ENCODE data around the gene TLE2.

DNA sequence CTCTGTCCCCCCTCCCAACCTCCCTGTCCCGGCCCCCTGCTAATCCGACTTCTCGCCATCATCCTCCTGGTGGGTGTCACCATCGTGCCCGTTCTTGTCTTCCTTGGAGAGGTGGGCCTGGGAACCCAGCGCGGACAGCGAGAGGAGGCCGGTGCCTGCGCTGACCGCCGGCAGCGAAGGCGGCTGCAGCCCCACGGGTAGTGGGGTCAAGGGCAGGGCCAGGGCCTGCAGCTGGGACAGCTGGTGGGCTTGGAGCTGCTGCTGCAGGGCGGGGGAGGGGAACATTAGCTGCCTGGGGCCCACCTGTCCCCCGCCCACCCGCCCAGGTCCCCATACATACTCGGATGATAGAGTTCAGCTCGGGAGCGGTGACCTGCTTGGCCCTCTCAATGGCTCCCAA is 24.7 kb upstream of the TLE2 start:
- TF ChIP-seq MXI1 (IDR thresholded peaks at IDR 0.05; ENCODE audit: low read depth, low read length) (no peak), FOXM1 (IDR thresholded peaks at IDR 0.05; ENCODE audit: low read depth) (no peak), GABPA (IDR thresholded peaks at IDR 0.05; ENCODE audit: low read depth) (no peak), POLR2AphosphoS5 (IDR thresholded peaks at IDR 0.05; ENCODE audit: low read depth, low read length) (no peak), JUND (IDR thresholded peaks at IDR 0.05) (no peak), RFX5 (IDR thresholded peaks at IDR 0.05; ENCODE audit: low read length) (no peak), RXRA (IDR thresholded peaks at IDR 0.05; ENCODE audit: borderline replicate concordance, low read depth) (no peak), SMC3 (IDR thresholded peaks at IDR 0.05; ENCODE audit: low read depth, low read length) (no peak), RAD21 (IDR thresholded peaks at IDR 0.05; ENCODE audit: low read length) (no peak), EP300 (IDR thresholded peaks at IDR 0.05; ENCODE audit: borderline replicate concordance in 1 of 2, low read depth in 1 of 2, low read length in 1 of 2) (no peak), TAF1 (IDR thresholded peaks at IDR 0.05; ENCODE audit: borderline replicate concordance, low read depth, low read length) (no peak)
- TF ChIP-seq, protein P1, sequence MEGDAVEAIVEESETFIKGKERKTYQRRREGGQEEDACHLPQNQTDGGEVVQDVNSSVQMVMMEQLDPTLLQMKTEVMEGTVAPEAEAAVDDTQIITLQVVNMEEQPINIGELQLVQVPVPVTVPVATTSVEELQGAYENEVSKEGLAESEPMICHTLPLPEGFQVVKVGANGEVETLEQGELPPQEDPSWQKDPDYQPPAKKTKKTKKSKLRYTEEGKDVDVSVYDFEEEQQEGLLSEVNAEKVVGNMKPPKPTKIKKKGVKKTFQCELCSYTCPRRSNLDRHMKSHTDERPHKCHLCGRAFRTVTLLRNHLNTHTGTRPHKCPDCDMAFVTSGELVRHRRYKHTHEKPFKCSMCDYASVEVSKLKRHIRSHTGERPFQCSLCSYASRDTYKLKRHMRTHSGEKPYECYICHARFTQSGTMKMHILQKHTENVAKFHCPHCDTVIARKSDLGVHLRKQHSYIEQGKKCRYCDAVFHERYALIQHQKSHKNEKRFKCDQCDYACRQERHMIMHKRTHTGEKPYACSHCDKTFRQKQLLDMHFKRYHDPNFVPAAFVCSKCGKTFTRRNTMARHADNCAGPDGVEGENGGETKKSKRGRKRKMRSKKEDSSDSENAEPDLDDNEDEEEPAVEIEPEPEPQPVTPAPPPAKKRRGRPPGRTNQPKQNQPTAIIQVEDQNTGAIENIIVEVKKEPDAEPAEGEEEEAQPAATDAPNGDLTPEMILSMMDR (IDR thresholded peaks at IDR 0.05), result no peak
- TF ChIP-seq, protein P2, sequence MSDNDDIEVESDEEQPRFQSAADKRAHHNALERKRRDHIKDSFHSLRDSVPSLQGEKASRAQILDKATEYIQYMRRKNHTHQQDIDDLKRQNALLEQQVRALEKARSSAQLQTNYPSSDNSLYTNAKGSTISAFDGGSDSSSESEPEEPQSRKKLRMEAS (IDR thresholded peaks at IDR 0.05; ENCODE audit: low read depth), result no peak
- TF ChIP-seq, protein P3, sequence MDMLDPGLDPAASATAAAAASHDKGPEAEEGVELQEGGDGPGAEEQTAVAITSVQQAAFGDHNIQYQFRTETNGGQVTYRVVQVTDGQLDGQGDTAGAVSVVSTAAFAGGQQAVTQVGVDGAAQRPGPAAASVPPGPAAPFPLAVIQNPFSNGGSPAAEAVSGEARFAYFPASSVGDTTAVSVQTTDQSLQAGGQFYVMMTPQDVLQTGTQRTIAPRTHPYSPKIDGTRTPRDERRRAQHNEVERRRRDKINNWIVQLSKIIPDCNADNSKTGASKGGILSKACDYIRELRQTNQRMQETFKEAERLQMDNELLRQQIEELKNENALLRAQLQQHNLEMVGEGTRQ (IDR thresholded peaks at IDR 0.05; ENCODE audit: borderline replicate concordance, low read depth, low read length), result no peak
